ENCODE measurements around the gene NRL. TPM values are rescaled to one million over a fixed set of nuclear protein-coding genes. Genes with fewer than 3 reads are reported as not detected.
A peak's percentile ranks its signal among the peaks of the same experiment; 100 is the strongest.

Gene NRL
- total and polyA plus RNA-seq, 9 of the 15 experiments (the other 6 are each of a cell fraction or from before 2014, with no cell fraction given), result 0.07 to 2.7 (median 1.4) TPM; not detected in 1

- peak overlapping the region in 1 of 2 experiments; percentile 76; a peak in 1 of 4 replicates for H3K9ac ChIP-seq (ENCODE audit: insufficient read depth in 1 of 2, low read depth in 2 of 2, low read length in 2 of 2)
- DNase-seq (ENCODE audit: extremely low read depth in 1 of 4, low spot score in 3 of 4) (no peak), FAIRE-seq (no peak), ATAC-seq (no peak)
- no TSS peak for BruUV-seq (replicated peaks)
- no peaks in the 10 kb centered on the region for H3K27me3 ChIP-seq (ENCODE audit: control insufficient read depth in 2 of 2, insufficient read depth in 2 of 2, low read length in 2 of 2)
- H3K27ac ChIP-seq (ENCODE audit: extremely low read depth, low read depth, low read length), result no peak overlapping the region
- TF ChIP-seq ZNF830 (CRISPR knock-in tag; IDR thresholded peaks at IDR 0.05), result no peak
- no peak for TF ChIP-seq POLR2H (tag; IDR thresholded peaks at IDR 0.05; ENCODE audit: low read depth)
- no peak for TF ChIP-seq ZNF274 (IDR thresholded peaks at IDR 0.05; ENCODE audit: borderline replicate concordance, low read depth, low read length)
- TF ChIP-seq PHF21A (IDR thresholded peaks at IDR 0.05; ENCODE audit: borderline replicate concordance, low read depth), result no peak
- no peak for TF ChIP-seq ZNF280B (CRISPR knock-in tag; IDR thresholded peaks at IDR 0.05)
- no peak for TF ChIP-seq RBM15 (IDR thresholded peaks at IDR 0.05; ENCODE audit: insufficient read depth, low read length)
- TF ChIP-seq TOE1 (IDR thresholded peaks at IDR 0.05; ENCODE audit: borderline replicate concordance), result no peak
- no peak for TF ChIP-seq TOE1 (CRISPR knock-in tag; IDR thresholded peaks at IDR 0.05; ENCODE audit: borderline replicate concordance, low read depth)
- no peak for TF ChIP-seq USF1 (CRISPR knock-in tag; IDR thresholded peaks at IDR 0.05)
- no peak for TF ChIP-seq POLR2AphosphoS2 (IDR thresholded peaks at IDR 0.05; ENCODE audit: low read length)
- in situ Hi-C loops (cut with MboI) (no loop called here), intact Hi-C loops (cut with micrococcal nuclease) (no loop called here)
- CTCF ChIA-PET (ENCODE audit: low intra/inter-chr PET ratio), result no interaction called here
- 79% methylated on average over 13 of the region's 24 CpGs for WGBS (ENCODE audit: insufficient coverage, low coverage, missing lambda C conversion rate)
- no peak overlapping the region for H3K4me3 ChIP-seq
- H3K4me2 ChIP-seq (ENCODE audit: insufficient read depth, low read length), result no peak overlapping the region
- H3K4me1 ChIP-seq (replicated peaks in 1 of 2; ENCODE audit: control insufficient read depth in 2 of 2, insufficient read depth in 2 of 2, low read length in 2 of 2), result peaks cover 7 to 29% of the 10 kb centered on the region in 2 experiments; a peak in 4 of 5 replicates
- POLR2A ChIA-PET, result interaction anchor here (0.6 to 0.7 kb wide), 3 partner anchors 29 to 193 kb away, joined by 3 to 4 read pairs (median 4); no protein-coding TSS in a partner anchor
- H3K79me2 ChIP-seq (ENCODE audit: control insufficient read depth, insufficient read depth, low read length), result peaks cover 4% of the 10 kb centered on the region; the same call in 2 of the 3 replicates
- H3K36me3 ChIP-seq (ENCODE audit: control insufficient read depth, insufficient read depth, low read length), result no peaks in the 10 kb centered on the region
- no peaks in the 10 kb centered on the region for H3K9me1 ChIP-seq (ENCODE audit: control insufficient read depth, insufficient read depth, low read length)
- H2AFZ ChIP-seq (ENCODE audit: low read depth, low read length), result no peak overlapping the region
- H3K9me3 ChIP-seq (replicated peaks; ENCODE audit: control insufficient read depth, insufficient read depth, low read depth, low read length), result no peaks in the 10 kb centered on the region
- no peaks in the 10 kb centered on the region for H4K20me1 ChIP-seq (replicated peaks; ENCODE audit: control insufficient read depth, insufficient read depth, low read length)
Measured at GRCh38 chr14:24132061-24132685, 17.4 kb upstream of the NRL start.
